K562 (cell line): ENCODE measurements around the gene GOLGA5. TPM values are rescaled to one million over a fixed set of nuclear protein-coding genes. Genes with fewer than 3 reads are reported as not detected.

Source experiments
- ATAC-seq: fragments of 200-7000 bp; cut with Tn5 transposase; 3 replicates; pipeline ENCODE4 v1.9.1; 2020; ENCODE audit warnings: moderate library complexity
- BruUV-seq: library from RNA; stranded (reverse); fragments of 400-500 nt; replicated peaks from 2 replicates; lab custom pipeline; 2021; lab: Mats Ljungman, UMichigan
- CTCF ChIA-PET: fragments of 300-600 bp; formaldehyde crosslinking; extraction: SDS; loops from one replicate; lab custom pipeline; 2021; ENCODE audit warnings: low intra/inter-chr PET ratio; lab: Yijun Ruan, JAX
- POLR2A ChIA-PET: fragments of 300-600, 350-650 bp; sonication (Branson Sonifier 250); formaldehyde crosslinking; extraction: SDS; loops from one replicate; lab custom pipeline; 2021; ENCODE audit warnings: antibody characterized with exemption, inconsistent platforms; lab: Yijun Ruan, JAX
- DNase-seq, 4 experiments: peaks; one replicate each; pipeline versions ENCODE4 v3.0.0 to v3.0.0-alpha.2; 2011 to 2018; ENCODE audit warnings: low spot score in 3 of 4, mixed read lengths in 3 of 4; ENCODE audit errors: extremely low read depth in 1 of 4
- FAIRE-seq: peaks from 2 replicates; lab custom pipeline; 2011; peaks lifted over from hg19 to GRCh38; lab: Jason Lieb, UNC
- H2AFZ ChIP-seq: 2 replicates; pipeline ENCODE4 v1.6.0; 2011; ENCODE audit warnings: low read depth, low read length, control low read depth, inconsistent platforms
- H3K27ac ChIP-seq: fragments of 200-600 bp; 3 replicates; pipeline ENCODE4 v1.8.0; 2011; ENCODE audit warnings: low read depth, mild to moderate bottlenecking, control low read depth, inconsistent platforms, low read length, moderate library complexity, mixed read lengths; ENCODE audit errors: extremely low read depth
- H3K27me3 ChIP-seq, 2 experiments: fragments of 300-600 bp in 1 of 2; 2 replicates in 1 of 2; 3 replicates in 1 of 2; pipeline versions ENCODE4 v1.6.0 to v1.8.0; 2011; ENCODE audit warnings: inconsistent platforms in 2 of 2, low read length in 2 of 2, mild to moderate bottlenecking in 1 of 2, mixed read lengths in 1 of 2, moderate library complexity in 1 of 2; ENCODE audit not compliant: control insufficient read depth in 2 of 2, insufficient read depth in 2 of 2
- H3K36me3 ChIP-seq: fragments of 300-600 bp; 3 replicates; pipeline ENCODE4 v1.8.0; 2011; ENCODE audit warnings: mild to moderate bottlenecking, low read length, inconsistent platforms; ENCODE audit not compliant: control insufficient read depth, insufficient read depth
- H3K4me1 ChIP-seq, 2 experiments: fragments of 200-600 bp in 1 of 2; replicated peaks in 1 of 2; 2 replicates in 1 of 2; 3 replicates in 1 of 2; pipeline versions ENCODE4 v1.5.1 to v1.8.0; 2011; ENCODE audit warnings: inconsistent platforms in 2 of 2, low read length in 2 of 2, mild to moderate bottlenecking in 1 of 2, mixed read lengths in 1 of 2, moderate library complexity in 1 of 2; ENCODE audit not compliant: control insufficient read depth in 2 of 2, insufficient read depth in 2 of 2
- H3K4me2 ChIP-seq: 2 replicates; pipeline ENCODE4 v1.6.1; 2011; ENCODE audit warnings: low read length, control low read depth, inconsistent platforms, mixed read lengths; ENCODE audit not compliant: insufficient read depth
- H3K4me3 ChIP-seq: fragments of 200-600 bp; sonication (generic), shearing (Covaris generic); 2 replicates; pipeline ENCODE4 v1.5.1; 2016; ENCODE audit warnings: control low read depth, inconsistent platforms
- H3K79me2 ChIP-seq: fragments of 200-600 bp; 3 replicates; pipeline ENCODE4 v1.8.0; 2011; ENCODE audit warnings: low read length, inconsistent platforms; ENCODE audit not compliant: control insufficient read depth, insufficient read depth
- H3K9ac ChIP-seq, 2 experiments: 2 replicates each; pipeline versions ENCODE4 v1.6.0 to v1.6.1; 2011; ENCODE audit warnings: low read depth in 2 of 2, low read length in 2 of 2, control low read depth in 1 of 2, inconsistent platforms in 1 of 2, mild to moderate bottlenecking in 1 of 2, mixed read lengths in 1 of 2; ENCODE audit not compliant: insufficient read depth in 1 of 2
- H3K9me1 ChIP-seq: one replicate; pipeline ENCODE4 v1.6.0; 2011; ENCODE audit warnings: inconsistent platforms, mild to moderate bottlenecking, low read length, moderate library complexity; ENCODE audit not compliant: control insufficient read depth, insufficient read depth
- H3K9me3 ChIP-seq: replicated peaks from 2 replicates; pipeline ENCODE4 v1.5.1; 2011; ENCODE audit warnings: low read depth, low read length, inconsistent platforms; ENCODE audit not compliant: control insufficient read depth, insufficient read depth
- H4K20me1 ChIP-seq: replicated peaks from 2 replicates; pipeline ENCODE4 v1.6.1; 2011; ENCODE audit warnings: low read length, inconsistent platforms, mixed read lengths; ENCODE audit not compliant: control insufficient read depth, insufficient read depth
- FUS ChIP-seq: fragments of 200-400 bp; formaldehyde crosslinking; optimal IDR thresholded peaks from 2 replicates; pipeline ENCODE3; 2017; ENCODE audit warnings: low read depth, low read length
- HIVEP1 ChIP-seq: fragments of 250-450 bp; sonication (Bioruptor Pico); IDR thresholded peaks from 2 replicates; pipeline ENCODE4 v1.4.0; 2020; ENCODE audit warnings: mild to moderate bottlenecking
- MTF1 ChIP-seq: fragments of 250-450 bp; sonication (Bioruptor Pico); IDR thresholded peaks from 2 replicates; pipeline ENCODE4 v1.9.0; 2021; ENCODE audit warnings: moderate library complexity, mild to moderate bottlenecking, inconsistent platforms, borderline replicate concordance
- NFYB ChIP-seq: IDR thresholded peaks from 2 replicates; pipeline ENCODE4 v1.6.1; 2011; ENCODE audit warnings: mild to moderate bottlenecking, moderate library complexity; ENCODE audit not compliant: insufficient read length; ENCODE audit errors: extremely low read depth
- NR4A1 ChIP-seq, 2 experiments: fragments of 250-450 bp in 1 of 2; fragments of 450-650 bp in 1 of 2; sonication (Bioruptor Pico) in 1 of 2; IDR thresholded peaks; 2 replicates each; pipeline versions ENCODE4 v1.4.0 to v1.6.1; 2016 to 2020; ENCODE audit warnings: mild to moderate bottlenecking in 2 of 2, missing compliant biosample characterization in 1 of 2, missing genetic modification characterization in 1 of 2, moderate library complexity in 1 of 2
- RAD51 ChIP-seq: fragments of 450-650 bp; IDR thresholded peaks from 2 replicates; pipeline ENCODE4 v1.7.1; 2016; ENCODE audit warnings: low read depth, mild to moderate bottlenecking, borderline replicate concordance
- RFX7 ChIP-seq: fragments of 250-450 bp; sonication (Bioruptor Pico); IDR thresholded peaks from 2 replicates; pipeline ENCODE4 v1.5.1; 2021; ENCODE audit warnings: mild to moderate bottlenecking
- SMARCA5 ChIP-seq: fragments of 450-650 bp; IDR thresholded peaks from 2 replicates; pipeline ENCODE4 v1.6.1; 2016
- TCFL5 ChIP-seq: fragments of 250-450 bp; sonication (Bioruptor Pico); conservative IDR thresholded peaks from 2 replicates; pipeline ENCODE4 v1.6.1; 2021; ENCODE audit warnings: mild to moderate bottlenecking, moderate library complexity, matching md5 sums
- ZNF57 ChIP-seq: fragments of 450-650 bp; formaldehyde crosslinking; IDR thresholded peaks from 2 replicates; pipeline ENCODE4 v1.4.0; 2020; ENCODE audit warnings: mild to moderate bottlenecking, moderate library complexity
- ZSCAN32 ChIP-seq: fragments of 450-650 bp; formaldehyde crosslinking; IDR thresholded peaks from 2 replicates; pipeline ENCODE4 v1.4.0; 2020; ENCODE audit warnings: mild to moderate bottlenecking, moderate library complexity
- WGBS: fragments of 100-300 bp; shearing (Covaris generic); methylation state at CpG from one replicate; pipeline ENCODE4 v1.1.6; 2016; ENCODE audit warnings: low coverage, mixed read lengths; ENCODE audit not compliant: insufficient coverage; ENCODE audit errors: missing lambda C conversion rate; 5-methylcytosine and 5-hydroxymethylcytosine counted together
- in situ Hi-C: fragments of 300-500 bp; cut with MboI; formaldehyde crosslinking; loops from 4 replicates; pipeline ENCODE4 v1.15.0; 2018; ENCODE audit warnings: inconsistent platforms, mixed read lengths
- intact Hi-C: fragments of 100-400 bp; cut with micrococcal nuclease; formaldehyde crosslinking; loops from 2 replicates; pipeline ENCODE4 v1.14.2; 2022
- polyA plus RNA-seq, 8 experiments: library from polyadenylated mRNA; depleted of rRNA in 4 of 8; stranded (reverse) in 5 of 8; unstranded in 3 of 8; fragments of >200 nt; fragmentation: Nextera tagmentation in 2 of 8; fragmentation: Illumina TruSeq in 1 of 8; extraction: Ambion mirVana in 2 of 8; extraction: Trizol in 1 of 8; gene quantifications; 2 replicates each; pipeline versions ENCODE4 v1.2.1 to v1.2.3, GENCODE V29; 2011 to 2014; ENCODE audit warnings: inconsistent platforms in 1 of 8, missing spikeins in 1 of 8
- total RNA-seq, 7 experiments: library from RNA; depleted of rRNA in 6 of 7; stranded (reverse); fragments of >200 nt in 6 of 7; fragmentation: Illumina TruSeq in 2 of 7; extraction: Trizol in 2 of 7; gene quantifications; 2 replicates each; pipeline versions ENCODE4 v1.2.1 to v1.2.3, GENCODE V29; 2011 to 2021; ENCODE audit warnings: low replicate concordance in 1 of 7
- TF ChIP-seq, protein P1 (sequence below): fragments of 450-650 bp; IDR thresholded peaks from 2 replicates; pipeline ENCODE4 v1.6.1; 2017; ENCODE audit warnings: antibody characterized with exemption, mild to moderate bottlenecking
- TF ChIP-seq, protein P2 (sequence below), 3 experiments: fragments of 200-800 bp in 1 of 3; fragments of 250-450 bp in 1 of 3; fragments of 450-650 bp in 1 of 3; sonication (Bioruptor Pico) in 1 of 3; sonication (Bioruptor generic) in 1 of 3; formaldehyde crosslinking in 1 of 3; IDR thresholded peaks; 2 replicates each; pipeline versions ENCODE4 v1.6.1 to v1.8.0; 2016 to 2022; ENCODE audit warnings: mild to moderate bottlenecking in 2 of 3, missing genetic modification characterization in 2 of 3, missing compliant biosample characterization in 1 of 3, moderate library complexity in 1 of 3
- TF ChIP-seq, protein P3 (sequence below): fragments of 450-650 bp; IDR thresholded peaks from 2 replicates; pipeline ENCODE4 v1.6.1; 2016; ENCODE audit warnings: missing biosample characterization, missing genetic modification characterization

Gene GOLGA5
- total and polyA plus RNA-seq, 9 of the 15 experiments (the other 6 are each of a cell fraction or from before 2014, with no cell fraction given): 5.7 to 19.6 (median 12.7) TPM

DNA sequence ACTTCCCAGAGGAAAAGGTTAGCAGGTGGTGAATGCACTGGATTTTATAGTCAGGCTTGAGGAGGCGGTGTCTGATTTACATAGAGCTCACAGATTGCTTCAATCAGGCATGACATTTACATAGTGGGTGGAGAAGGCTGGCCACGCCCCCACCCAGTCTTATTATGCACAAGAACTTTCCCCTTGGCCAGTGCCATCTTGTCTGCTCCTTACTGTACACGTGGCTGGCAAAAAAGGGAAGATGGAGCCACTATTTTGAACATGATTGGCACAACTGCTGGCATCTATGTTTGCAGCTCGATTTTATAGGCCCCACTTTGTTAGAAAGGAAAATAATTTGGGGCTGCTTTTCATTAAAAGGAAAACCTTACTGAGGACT lies 34.8 kb upstream of the GOLGA5 start:
- intact Hi-C loops (no loop called here), in situ Hi-C loops (no loop called here)
- H3K9me3 ChIP-seq: no peaks in the 10 kb centered on the region
- H3K4me3 ChIP-seq: no peak overlapping the region
- peaks cover 0 to 11% of the 10 kb centered on the region in 2 experiments; a peak in 3 of 5 replicates for H3K4me1 ChIP-seq
- H3K4me2 ChIP-seq: no peak overlapping the region; the same call in 1 of the 2 replicates
- peak; percentile 97 for ATAC-seq
- no peaks in the 10 kb centered on the region for H4K20me1 ChIP-seq
- no peak overlapping the region; a peak in 1 of 4 replicates for H3K9ac ChIP-seq
- H3K79me2 ChIP-seq: no peaks in the 10 kb centered on the region
- peak overlapping the region; percentile 79 for H2AFZ ChIP-seq
- no peaks in the 10 kb centered on the region for H3K9me1 ChIP-seq
- no peaks in the 10 kb centered on the region for H3K36me3 ChIP-seq
- peak; percentile 64 for FAIRE-seq
- 0% methylated on average over 1 of the region's 4 CpGs for WGBS
- ChIA-PET POLR2A (interaction anchor here (0.6 to 1.2 kb wide), 5 partner anchors 8 to 35 kb away, joined by 3 to 5 read pairs (median 4); partner anchors contain the start of gene GOLGA5), CTCF (no interaction called here)
- no TSS peak for BruUV-seq
- no peaks in the 10 kb centered on the region for H3K27me3 ChIP-seq
- DNase-seq: peak; percentile 16 to 74 (median 32)
- peak overlapping the region; percentile 69; the same call in 2 of the 3 replicates for H3K27ac ChIP-seq
- TF ChIP-seq TCFL5 (CRISPR knock-in tag): no peak
- no peak for TF ChIP-seq ZSCAN32 (CRISPR knock-in tag)
- TF ChIP-seq, protein P1, sequence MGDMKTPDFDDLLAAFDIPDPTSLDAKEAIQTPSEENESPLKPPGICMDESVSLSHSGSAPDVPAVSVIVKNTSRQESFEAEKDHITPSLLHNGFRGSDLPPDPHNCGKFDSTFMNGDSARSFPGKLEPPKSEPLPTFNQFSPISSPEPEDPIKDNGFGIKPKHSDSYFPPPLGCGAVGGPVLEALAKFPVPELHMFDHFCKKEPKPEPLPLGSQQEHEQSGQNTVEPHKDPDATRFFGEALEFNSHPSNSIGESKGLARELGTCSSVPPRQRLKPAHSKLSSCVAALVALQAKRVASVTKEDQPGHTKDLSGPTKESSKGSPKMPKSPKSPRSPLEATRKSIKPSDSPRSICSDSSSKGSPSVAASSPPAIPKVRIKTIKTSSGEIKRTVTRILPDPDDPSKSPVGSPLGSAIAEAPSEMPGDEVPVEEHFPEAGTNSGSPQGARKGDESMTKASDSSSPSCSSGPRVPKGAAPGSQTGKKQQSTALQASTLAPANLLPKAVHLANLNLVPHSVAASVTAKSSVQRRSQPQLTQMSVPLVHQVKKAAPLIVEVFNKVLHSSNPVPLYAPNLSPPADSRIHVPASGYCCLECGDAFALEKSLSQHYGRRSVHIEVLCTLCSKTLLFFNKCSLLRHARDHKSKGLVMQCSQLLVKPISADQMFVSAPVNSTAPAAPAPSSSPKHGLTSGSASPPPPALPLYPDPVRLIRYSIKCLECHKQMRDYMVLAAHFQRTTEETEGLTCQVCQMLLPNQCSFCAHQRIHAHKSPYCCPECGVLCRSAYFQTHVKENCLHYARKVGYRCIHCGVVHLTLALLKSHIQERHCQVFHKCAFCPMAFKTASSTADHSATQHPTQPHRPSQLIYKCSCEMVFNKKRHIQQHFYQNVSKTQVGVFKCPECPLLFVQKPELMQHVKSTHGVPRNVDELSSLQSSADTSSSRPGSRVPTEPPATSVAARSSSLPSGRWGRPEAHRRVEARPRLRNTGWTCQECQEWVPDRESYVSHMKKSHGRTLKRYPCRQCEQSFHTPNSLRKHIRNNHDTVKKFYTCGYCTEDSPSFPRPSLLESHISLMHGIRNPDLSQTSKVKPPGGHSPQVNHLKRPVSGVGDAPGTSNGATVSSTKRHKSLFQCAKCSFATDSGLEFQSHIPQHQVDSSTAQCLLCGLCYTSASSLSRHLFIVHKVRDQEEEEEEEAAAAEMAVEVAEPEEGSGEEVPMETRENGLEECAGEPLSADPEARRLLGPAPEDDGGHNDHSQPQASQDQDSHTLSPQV: no peak
- TF ChIP-seq NR4A1 (CRISPR knock-in tag; IDR thresholded peaks at IDR 0.05): no peak
- TF ChIP-seq NR4A1 (tag; IDR thresholded peaks at IDR 0.05): peak; percentile 44; the same call in 1 of the 2 replicates
- TF ChIP-seq HIVEP1 (CRISPR knock-in tag): no peak
- no peak for TF ChIP-seq SMARCA5
- TF ChIP-seq RFX7 (CRISPR knock-in tag): no peak
- TF ChIP-seq MTF1 (CRISPR knock-in tag): no peak
- TF ChIP-seq, protein P2, sequence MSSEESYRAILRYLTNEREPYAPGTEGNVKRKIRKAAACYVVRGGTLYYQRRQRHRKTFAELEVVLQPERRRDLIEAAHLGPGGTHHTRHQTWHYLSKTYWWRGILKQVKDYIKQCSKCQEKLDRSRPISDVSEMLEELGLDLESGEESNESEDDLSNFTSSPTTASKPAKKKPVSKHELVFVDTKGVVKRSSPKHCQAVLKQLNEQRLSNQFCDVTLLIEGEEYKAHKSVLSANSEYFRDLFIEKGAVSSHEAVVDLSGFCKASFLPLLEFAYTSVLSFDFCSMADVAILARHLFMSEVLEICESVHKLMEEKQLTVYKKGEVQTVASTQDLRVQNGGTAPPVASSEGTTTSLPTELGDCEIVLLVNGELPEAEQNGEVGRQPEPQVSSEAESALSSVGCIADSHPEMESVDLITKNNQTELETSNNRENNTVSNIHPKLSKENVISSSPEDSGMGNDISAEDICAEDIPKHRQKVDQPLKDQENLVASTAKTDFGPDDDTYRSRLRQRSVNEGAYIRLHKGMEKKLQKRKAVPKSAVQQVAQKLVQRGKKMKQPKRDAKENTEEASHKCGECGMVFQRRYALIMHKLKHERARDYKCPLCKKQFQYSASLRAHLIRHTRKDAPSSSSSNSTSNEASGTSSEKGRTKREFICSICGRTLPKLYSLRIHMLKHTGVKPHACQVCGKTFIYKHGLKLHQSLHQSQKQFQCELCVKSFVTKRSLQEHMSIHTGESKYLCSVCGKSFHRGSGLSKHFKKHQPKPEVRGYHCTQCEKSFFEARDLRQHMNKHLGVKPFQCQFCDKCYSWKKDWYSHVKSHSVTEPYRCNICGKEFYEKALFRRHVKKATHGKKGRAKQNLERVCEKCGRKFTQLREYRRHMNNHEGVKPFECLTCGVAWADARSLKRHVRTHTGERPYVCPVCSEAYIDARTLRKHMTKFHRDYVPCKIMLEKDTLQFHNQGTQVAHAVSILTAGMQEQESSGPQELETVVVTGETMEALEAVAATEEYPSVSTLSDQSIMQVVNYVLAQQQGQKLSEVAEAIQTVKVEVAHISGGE (CRISPR knock-in tag; IDR thresholded peaks at IDR 0.05): peak in 1 of 3 experiments; percentile 22; a peak in 1 of 6 replicates
- TF ChIP-seq ZNF57 (CRISPR knock-in tag): no peak
- no peak for TF ChIP-seq NFYB
- no peak for TF ChIP-seq FUS
- TF ChIP-seq RAD51: no peak
- TF ChIP-seq, protein P3, sequence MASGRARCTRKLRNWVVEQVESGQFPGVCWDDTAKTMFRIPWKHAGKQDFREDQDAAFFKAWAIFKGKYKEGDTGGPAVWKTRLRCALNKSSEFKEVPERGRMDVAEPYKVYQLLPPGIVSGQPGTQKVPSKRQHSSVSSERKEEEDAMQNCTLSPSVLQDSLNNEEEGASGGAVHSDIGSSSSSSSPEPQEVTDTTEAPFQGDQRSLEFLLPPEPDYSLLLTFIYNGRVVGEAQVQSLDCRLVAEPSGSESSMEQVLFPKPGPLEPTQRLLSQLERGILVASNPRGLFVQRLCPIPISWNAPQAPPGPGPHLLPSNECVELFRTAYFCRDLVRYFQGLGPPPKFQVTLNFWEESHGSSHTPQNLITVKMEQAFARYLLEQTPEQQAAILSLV (tag): no peak
